Measurements from ENCODE around the gene WWC1. TPM values are rescaled to one million over a fixed set of nuclear protein-coding genes. Genes with fewer than 3 reads are reported as not detected.

The WWC1 gene
- total and polyA plus RNA-seq, 4 donors = 48.4 to 77.0 (median 56.2) TPM

DNA sequence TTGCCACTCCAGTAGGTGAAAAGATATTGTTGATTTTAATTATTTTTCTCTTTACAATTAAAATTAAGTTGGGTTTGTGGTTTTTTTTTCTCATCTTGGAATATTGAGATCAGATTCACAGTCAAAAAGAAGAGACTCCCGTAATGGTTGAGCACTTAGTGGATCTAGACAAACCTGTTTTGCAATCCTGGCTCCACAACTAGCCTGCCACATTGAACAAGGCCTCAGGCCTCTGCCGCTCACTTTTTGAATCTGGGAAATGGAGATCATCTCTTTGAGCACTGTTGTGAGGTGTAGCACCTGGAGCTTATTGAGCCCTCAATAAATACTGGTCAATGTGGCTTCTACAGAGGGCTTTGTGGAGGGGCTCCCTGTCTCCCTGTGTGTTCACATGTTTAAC, 157.7 kb downstream of the WWC1 start:
- H3K36me3 ChIP-seq (ENCODE audit: control insufficient read depth in 4 of 4, insufficient read depth in 4 of 4, low read length in 4 of 4) = peaks cover 0 to 2% (median 0%) of the 10 kb centered on the region in 4 donors
- ATAC-seq (ENCODE audit: insufficient read depth, low FRiP score) (no peak), DNase-seq (peak in 1 of 3 donors; percentile 43)
- peaks cover 0 to 7% (median 0%) of the 10 kb centered on the region in 5 donors for H3K4me1 ChIP-seq (ENCODE audit: control insufficient read depth in 5 of 5, insufficient read depth in 5 of 5, low read length in 5 of 5)
- no peak overlapping the region for H3K27ac ChIP-seq (ENCODE audit: low read depth in 1 of 2, low read length in 1 of 2)
- TF ChIP-seq, protein P1, sequence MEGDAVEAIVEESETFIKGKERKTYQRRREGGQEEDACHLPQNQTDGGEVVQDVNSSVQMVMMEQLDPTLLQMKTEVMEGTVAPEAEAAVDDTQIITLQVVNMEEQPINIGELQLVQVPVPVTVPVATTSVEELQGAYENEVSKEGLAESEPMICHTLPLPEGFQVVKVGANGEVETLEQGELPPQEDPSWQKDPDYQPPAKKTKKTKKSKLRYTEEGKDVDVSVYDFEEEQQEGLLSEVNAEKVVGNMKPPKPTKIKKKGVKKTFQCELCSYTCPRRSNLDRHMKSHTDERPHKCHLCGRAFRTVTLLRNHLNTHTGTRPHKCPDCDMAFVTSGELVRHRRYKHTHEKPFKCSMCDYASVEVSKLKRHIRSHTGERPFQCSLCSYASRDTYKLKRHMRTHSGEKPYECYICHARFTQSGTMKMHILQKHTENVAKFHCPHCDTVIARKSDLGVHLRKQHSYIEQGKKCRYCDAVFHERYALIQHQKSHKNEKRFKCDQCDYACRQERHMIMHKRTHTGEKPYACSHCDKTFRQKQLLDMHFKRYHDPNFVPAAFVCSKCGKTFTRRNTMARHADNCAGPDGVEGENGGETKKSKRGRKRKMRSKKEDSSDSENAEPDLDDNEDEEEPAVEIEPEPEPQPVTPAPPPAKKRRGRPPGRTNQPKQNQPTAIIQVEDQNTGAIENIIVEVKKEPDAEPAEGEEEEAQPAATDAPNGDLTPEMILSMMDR (IDR thresholded peaks at IDR 0.05; ENCODE audit: control extremely low read depth, extremely low read depth) = no peak
- H3K4me3 ChIP-seq = no peak overlapping the region
- no peak overlapping the region for H3K9ac ChIP-seq (ENCODE audit: insufficient read depth in 1 of 2, low read length in 2 of 2)
- H3K9me3 ChIP-seq (ENCODE audit: control insufficient read depth in 4 of 4, insufficient read depth in 3 of 4, low read length in 3 of 4) = no peaks in the 10 kb centered on the region
- no peaks in the 10 kb centered on the region for H3K27me3 ChIP-seq (ENCODE audit: control insufficient read depth in 3 of 3, insufficient read depth in 3 of 3, low read length in 2 of 3)
- WGBS, 2 donors = 70 to 92% methylated on average over 2 of the region's 2 CpGs

DNA sequence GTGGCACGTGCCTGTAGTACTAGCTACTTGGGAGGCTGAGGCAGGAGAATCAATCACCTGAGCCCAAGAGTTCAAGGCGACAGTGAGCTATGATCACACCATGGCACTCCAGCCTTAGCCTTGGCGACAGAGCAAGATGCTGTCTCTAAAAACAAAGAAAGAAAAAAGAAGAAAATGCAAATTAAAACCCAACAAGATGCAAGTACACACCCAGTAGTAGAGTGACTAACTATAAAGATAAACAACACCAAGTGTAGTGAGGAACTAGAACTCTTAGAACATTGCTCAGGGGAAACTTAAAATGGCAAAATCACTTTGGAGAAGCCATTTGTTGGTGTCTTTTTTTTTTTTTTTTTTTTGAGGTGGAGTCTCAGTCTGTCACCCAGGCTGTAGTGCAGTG, 160.1 kb downstream of the WWC1 start:
- no peaks in the 10 kb centered on the region for H3K27me3 ChIP-seq (ENCODE audit: control insufficient read depth in 3 of 3, insufficient read depth in 3 of 3, low read length in 2 of 3)
- no peaks in the 10 kb centered on the region for H3K9me3 ChIP-seq (ENCODE audit: control insufficient read depth in 4 of 4, insufficient read depth in 3 of 4, low read length in 3 of 4)
- H3K9ac ChIP-seq (ENCODE audit: insufficient read depth in 1 of 2, low read length in 2 of 2) = no peak overlapping the region
- DNase-seq (no peak), ATAC-seq (ENCODE audit: insufficient read depth, low FRiP score) (no peak)
- peaks cover 0 to 4% (median 0%) of the 10 kb centered on the region in 4 donors for H3K36me3 ChIP-seq (ENCODE audit: control insufficient read depth in 4 of 4, insufficient read depth in 4 of 4, low read length in 4 of 4)
- H3K4me3 ChIP-seq = no peak overlapping the region
- H3K27ac ChIP-seq (ENCODE audit: low read depth in 1 of 2, low read length in 1 of 2) = no peak overlapping the region
- peaks cover 0 to 7% (median 0%) of the 10 kb centered on the region in 5 donors for H3K4me1 ChIP-seq (ENCODE audit: control insufficient read depth in 5 of 5, insufficient read depth in 5 of 5, low read length in 5 of 5)
- 92 to 94% methylated on average over 3 of the region's 3 CpGs for WGBS, 2 donors
- TF ChIP-seq, protein P1 (IDR thresholded peaks at IDR 0.05; ENCODE audit: control extremely low read depth, extremely low read depth) = no peak

DNA sequence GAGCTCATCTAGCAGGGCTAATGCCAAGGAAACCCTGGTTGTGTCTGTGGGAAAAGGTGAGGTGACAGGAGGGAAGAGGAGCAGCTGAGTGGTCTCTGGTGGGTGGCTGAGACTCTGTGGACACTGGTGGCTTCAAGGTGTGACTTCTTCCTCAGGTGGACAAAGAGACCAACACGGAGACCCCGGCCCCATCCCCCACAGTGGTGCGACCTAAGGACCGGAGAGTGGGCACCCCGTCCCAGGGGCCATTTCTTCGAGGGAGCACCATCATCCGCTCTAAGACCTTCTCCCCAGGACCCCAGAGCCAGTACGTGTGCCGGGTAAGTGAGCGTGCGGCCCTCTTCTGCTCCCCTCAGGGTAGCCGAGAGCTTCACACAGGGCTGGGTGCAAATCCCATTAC, 163.8 kb downstream of the WWC1 start:
- Histone ChIP-seq H3K27ac (ENCODE audit: low read depth in 1 of 2, low read length in 1 of 2) (no peak overlapping the region), H3K9me3 (ENCODE audit: control insufficient read depth in 4 of 4, insufficient read depth in 3 of 4, low read length in 3 of 4) (no peaks in the 10 kb centered on the region), H3K36me3 (ENCODE audit: control insufficient read depth in 4 of 4, insufficient read depth in 4 of 4, low read length in 4 of 4) (peaks cover 0 to 4% (median 0%) of the 10 kb centered on the region in 4 donors), H3K27me3 (ENCODE audit: control insufficient read depth in 3 of 3, insufficient read depth in 3 of 3, low read length in 2 of 3) (no peaks in the 10 kb centered on the region), H3K4me1 (ENCODE audit: control insufficient read depth in 5 of 5, insufficient read depth in 5 of 5, low read length in 5 of 5) (peaks cover 0 to 1% (median 0%) of the 10 kb centered on the region in 5 donors), H3K9ac (ENCODE audit: insufficient read depth in 1 of 2, low read length in 2 of 2) (no peak overlapping the region), H3K4me3 (no peak overlapping the region)
- no peak for DNase-seq
- ATAC-seq (ENCODE audit: insufficient read depth, low FRiP score) = no peak
- TF ChIP-seq, protein P1 (IDR thresholded peaks at IDR 0.05; ENCODE audit: control extremely low read depth, extremely low read depth) = no peak
- 93 to 95% methylated on average over 12 of the region's 12 CpGs for WGBS, 2 donors

DNA sequence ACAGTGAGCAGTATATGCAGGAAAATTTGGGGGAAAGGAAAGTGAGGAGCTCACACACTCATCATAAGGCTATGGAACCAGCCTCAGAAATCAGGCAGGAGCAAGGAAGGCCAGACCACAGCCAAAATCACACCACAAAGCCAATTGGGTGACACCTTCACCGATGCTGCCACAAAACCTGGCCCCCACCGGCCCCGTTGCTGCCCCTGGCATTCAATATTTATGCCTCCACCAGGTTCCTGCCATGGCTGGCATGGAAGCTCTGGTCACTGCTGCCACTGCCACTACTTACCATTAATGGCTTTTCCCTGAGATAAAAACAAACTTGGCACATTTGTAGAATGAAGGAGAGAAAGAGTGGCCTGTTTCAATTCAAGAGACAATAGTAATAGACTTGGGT, 166.1 kb downstream of the WWC1 start:
- ATAC-seq (ENCODE audit: insufficient read depth, low FRiP score) = no peak
- TF ChIP-seq, protein P1 (IDR thresholded peaks at IDR 0.05; ENCODE audit: control extremely low read depth, extremely low read depth) = no peak
- H3K27me3 ChIP-seq (ENCODE audit: control insufficient read depth in 3 of 3, insufficient read depth in 3 of 3, low read length in 2 of 3) = no peaks in the 10 kb centered on the region
- H3K4me3 ChIP-seq = no peak overlapping the region
- H3K9ac ChIP-seq (ENCODE audit: insufficient read depth in 1 of 2, low read length in 2 of 2) = no peak overlapping the region
- peaks cover 0 to 8% (median 0%) of the 10 kb centered on the region in 4 donors for H3K36me3 ChIP-seq (ENCODE audit: control insufficient read depth in 4 of 4, insufficient read depth in 4 of 4, low read length in 4 of 4)
- H3K4me1 ChIP-seq (ENCODE audit: control insufficient read depth in 5 of 5, insufficient read depth in 5 of 5, low read length in 5 of 5) = peaks cover 0 to 1% (median 0%) of the 10 kb centered on the region in 5 donors
- 90 to 94% methylated on average over 3 of the region's 3 CpGs for WGBS, 2 donors
- no peak for DNase-seq
- H3K27ac ChIP-seq (ENCODE audit: low read depth in 1 of 2, low read length in 1 of 2) = no peak overlapping the region
- peaks cover 0 to 3% (median 0%) of the 10 kb centered on the region in 4 donors for H3K9me3 ChIP-seq (ENCODE audit: control insufficient read depth in 4 of 4, insufficient read depth in 3 of 4, low read length in 3 of 4)
